Uterus (tissue), 2 donors: ENCODE results near the gene CGB1.

ENCODE experiments used
- POLR2A ChIP-seq, 2 donors: fragments of 450-650 bp; IDR thresholded peaks; one replicate each; pipeline ENCODE4 v1.6.1; 2016; ENCODE audit warnings: antibody characterized with exemption in 2 of 2, mild to moderate bottlenecking in 1 of 2, moderate library complexity in 1 of 2
- TF ChIP-seq, protein P1 (sequence below), 4 experiments: fragments of 200-600 bp in 2 of 4; fragments of 450-650 bp in 2 of 4; sonication (generic) in 2 of 4; IDR thresholded peaks; one replicate each; pipeline ENCODE4 v1.5.1; 2016 to 2019; ENCODE audit warnings: antibody characterized with exemption in 4 of 4, mild to moderate bottlenecking in 2 of 4, moderate library complexity in 1 of 4

DNA sequence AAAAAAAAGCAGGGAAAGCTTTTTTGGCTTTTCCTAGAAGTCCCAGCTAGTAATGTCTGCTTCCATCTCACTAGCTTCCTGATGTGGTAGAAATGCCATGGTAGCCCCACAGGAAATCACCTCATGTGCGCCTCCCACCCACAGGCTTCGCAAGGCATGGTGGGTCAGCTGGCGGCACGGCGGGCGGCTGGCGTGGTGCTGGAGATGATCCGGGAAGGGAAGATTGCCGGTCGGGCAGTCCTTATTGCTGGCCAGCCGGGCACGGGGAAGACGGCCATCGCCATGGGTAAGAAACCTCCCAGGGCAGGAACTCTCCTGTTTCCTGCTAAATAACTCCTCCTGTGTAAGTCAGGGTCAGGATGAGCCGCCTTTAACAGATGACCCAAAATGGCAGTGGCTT lies 32.6 kb downstream of the CGB1 start:
- TF ChIP-seq, protein P1, sequence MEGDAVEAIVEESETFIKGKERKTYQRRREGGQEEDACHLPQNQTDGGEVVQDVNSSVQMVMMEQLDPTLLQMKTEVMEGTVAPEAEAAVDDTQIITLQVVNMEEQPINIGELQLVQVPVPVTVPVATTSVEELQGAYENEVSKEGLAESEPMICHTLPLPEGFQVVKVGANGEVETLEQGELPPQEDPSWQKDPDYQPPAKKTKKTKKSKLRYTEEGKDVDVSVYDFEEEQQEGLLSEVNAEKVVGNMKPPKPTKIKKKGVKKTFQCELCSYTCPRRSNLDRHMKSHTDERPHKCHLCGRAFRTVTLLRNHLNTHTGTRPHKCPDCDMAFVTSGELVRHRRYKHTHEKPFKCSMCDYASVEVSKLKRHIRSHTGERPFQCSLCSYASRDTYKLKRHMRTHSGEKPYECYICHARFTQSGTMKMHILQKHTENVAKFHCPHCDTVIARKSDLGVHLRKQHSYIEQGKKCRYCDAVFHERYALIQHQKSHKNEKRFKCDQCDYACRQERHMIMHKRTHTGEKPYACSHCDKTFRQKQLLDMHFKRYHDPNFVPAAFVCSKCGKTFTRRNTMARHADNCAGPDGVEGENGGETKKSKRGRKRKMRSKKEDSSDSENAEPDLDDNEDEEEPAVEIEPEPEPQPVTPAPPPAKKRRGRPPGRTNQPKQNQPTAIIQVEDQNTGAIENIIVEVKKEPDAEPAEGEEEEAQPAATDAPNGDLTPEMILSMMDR (IDR thresholded peaks at IDR 0.05): no peak
- TF ChIP-seq POLR2A (IDR thresholded peaks at IDR 0.05): no peak
